Measurements from ENCODE around the gene NSUN3. TPM values are rescaled to one million over a fixed set of nuclear protein-coding genes. Genes with fewer than 3 reads are reported as not detected.

The NSUN3 gene
- total RNA-seq, 1 experiment from 2014 or later, result 10.1 TPM

DNA sequence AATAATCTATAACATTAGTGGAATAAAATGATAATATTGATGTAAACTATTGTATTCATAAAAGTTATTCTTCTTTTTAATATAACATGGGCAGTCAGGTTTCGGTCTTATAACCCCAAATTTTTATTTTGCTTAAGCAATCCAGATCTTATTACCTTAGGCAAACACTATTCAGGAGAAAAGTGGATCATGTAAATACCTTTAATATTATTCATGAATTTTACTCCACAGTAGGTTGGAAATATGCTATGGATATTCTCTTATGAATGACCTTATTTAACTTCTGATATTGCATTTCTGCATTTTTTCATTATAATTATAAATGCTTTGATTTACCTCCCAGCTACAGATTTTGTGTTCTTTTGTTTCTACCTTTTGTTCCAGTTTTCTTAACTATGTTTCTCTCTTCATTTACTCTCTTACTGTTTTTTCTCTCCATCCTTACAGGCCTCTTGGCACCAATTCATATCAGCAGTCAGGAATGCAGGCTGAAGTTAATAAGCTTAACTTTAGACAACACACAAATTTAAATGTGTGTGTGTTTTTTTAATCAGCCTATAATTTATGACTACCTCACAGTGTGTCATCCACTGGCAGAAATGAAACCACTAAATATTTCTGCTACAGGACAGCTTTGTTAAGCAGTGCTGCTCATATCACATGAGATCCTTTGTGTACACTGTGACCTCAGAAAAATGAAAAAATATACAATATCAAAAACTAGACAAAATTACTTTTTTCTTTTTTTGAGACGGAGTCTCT is 111.0 kb downstream of the NSUN3 start:
- Mint-ChIP-seq H3K36me3 (ENCODE audit: insufficient read depth, unreplicated experiment) (no peaks in the 10 kb centered on the region), H3K4me1 (ENCODE audit: low read depth, unreplicated experiment) (peaks cover 17% of the 10 kb centered on the region), H3K27me3 (ENCODE audit: unreplicated experiment) (no peaks in the 10 kb centered on the region), H3K27ac (ENCODE audit: unreplicated experiment) (no peak overlapping the region), H3K9me3 (ENCODE audit: low read depth, unreplicated experiment) (no peaks in the 10 kb centered on the region), H3K4me3 (ENCODE audit: low read depth, unreplicated experiment) (no peak overlapping the region)
- no TSS peak for BruUV-seq (replicated peaks)
- CTCF ChIA-PET, result no interaction called here
- intact Hi-C loops (cut with micrococcal nuclease; ENCODE audit: unreplicated experiment), result no loop called here
- no peak for DNase-seq
- TF ChIP-seq, protein P1, sequence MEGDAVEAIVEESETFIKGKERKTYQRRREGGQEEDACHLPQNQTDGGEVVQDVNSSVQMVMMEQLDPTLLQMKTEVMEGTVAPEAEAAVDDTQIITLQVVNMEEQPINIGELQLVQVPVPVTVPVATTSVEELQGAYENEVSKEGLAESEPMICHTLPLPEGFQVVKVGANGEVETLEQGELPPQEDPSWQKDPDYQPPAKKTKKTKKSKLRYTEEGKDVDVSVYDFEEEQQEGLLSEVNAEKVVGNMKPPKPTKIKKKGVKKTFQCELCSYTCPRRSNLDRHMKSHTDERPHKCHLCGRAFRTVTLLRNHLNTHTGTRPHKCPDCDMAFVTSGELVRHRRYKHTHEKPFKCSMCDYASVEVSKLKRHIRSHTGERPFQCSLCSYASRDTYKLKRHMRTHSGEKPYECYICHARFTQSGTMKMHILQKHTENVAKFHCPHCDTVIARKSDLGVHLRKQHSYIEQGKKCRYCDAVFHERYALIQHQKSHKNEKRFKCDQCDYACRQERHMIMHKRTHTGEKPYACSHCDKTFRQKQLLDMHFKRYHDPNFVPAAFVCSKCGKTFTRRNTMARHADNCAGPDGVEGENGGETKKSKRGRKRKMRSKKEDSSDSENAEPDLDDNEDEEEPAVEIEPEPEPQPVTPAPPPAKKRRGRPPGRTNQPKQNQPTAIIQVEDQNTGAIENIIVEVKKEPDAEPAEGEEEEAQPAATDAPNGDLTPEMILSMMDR (IDR thresholded peaks at IDR 0.05; ENCODE audit: unreplicated experiment), result no peak

DNA sequence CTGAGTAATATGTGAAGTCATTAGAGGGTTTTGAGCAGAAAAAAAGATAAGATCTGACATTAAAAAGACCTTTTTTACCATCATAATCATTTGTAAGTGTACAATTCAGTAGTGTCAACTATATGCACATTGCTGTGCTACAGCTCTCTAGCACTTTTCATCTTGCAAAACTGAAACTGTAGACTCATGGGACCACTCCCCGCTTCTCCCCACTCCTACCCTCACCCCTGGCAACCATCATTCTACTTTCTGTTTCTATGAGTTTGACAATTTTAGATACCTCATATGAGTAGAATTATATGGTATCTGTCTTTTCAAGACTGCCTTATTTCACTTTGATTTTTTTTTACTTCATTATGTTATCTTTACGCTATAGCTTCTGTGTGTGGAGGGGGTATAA is 112.8 kb downstream of the NSUN3 start:
- H3K4me1 Mint-ChIP-seq (ENCODE audit: low read depth, unreplicated experiment), result peaks cover 17% of the 10 kb centered on the region
- TF ChIP-seq, protein P1 (IDR thresholded peaks at IDR 0.05; ENCODE audit: unreplicated experiment), result no peak
- H3K36me3 Mint-ChIP-seq (ENCODE audit: insufficient read depth, unreplicated experiment), result no peaks in the 10 kb centered on the region
- H3K27me3 Mint-ChIP-seq (ENCODE audit: unreplicated experiment), result no peaks in the 10 kb centered on the region
- no peaks in the 10 kb centered on the region for H3K9me3 Mint-ChIP-seq (ENCODE audit: low read depth, unreplicated experiment)
- intact Hi-C loops (cut with micrococcal nuclease; ENCODE audit: unreplicated experiment), result no loop called here
- H3K27ac Mint-ChIP-seq (ENCODE audit: unreplicated experiment), result no peak overlapping the region
- no TSS peak for BruUV-seq (replicated peaks)
- CTCF ChIA-PET, result no interaction called here
- DNase-seq, result no peak
- no peak overlapping the region for H3K4me3 Mint-ChIP-seq (ENCODE audit: low read depth, unreplicated experiment)

DNA sequence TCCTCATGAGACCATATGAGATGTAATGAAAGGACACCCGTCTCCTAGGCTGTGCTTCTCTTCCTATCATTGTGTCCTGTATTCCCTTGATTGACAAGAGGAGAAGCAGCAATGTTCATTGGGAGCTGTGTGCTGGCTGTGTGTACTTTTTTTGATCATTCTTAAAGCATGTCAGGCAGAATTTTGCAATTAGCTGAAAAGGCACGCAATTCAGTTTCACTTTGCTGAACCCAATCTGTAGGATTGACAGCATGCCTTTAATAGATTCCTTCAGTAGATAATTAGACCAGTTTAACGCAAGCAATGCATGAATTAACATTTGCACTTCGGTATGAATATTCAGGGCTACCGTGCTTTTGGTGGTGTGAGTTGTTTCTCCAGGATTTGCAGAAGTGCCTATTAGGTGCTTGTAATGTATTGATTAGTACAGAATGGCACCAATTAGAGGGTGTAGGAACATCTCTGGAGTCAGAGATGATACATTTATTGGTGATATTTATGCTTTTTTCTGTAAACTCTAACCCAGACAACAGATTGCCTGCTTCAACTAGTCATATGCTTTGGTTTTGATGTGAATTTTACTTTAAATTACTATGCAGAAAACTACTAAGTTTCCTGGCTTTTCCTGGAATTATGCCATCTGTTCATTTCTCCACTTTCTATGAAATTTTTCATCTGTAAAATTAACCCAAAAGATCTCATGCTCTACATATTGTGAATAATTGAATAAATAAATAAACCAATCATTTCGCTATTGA is 114.3 kb downstream of the NSUN3 start:
- CTCF ChIA-PET, result interaction anchor here (0.7 kb wide), 1 partner anchor 192 kb away, joined by 3 read pairs; no protein-coding TSS in a partner anchor
- no peaks in the 10 kb centered on the region for H3K9me3 Mint-ChIP-seq (ENCODE audit: low read depth, unreplicated experiment)

More for the DNA sequence above, 114.3 kb downstream of the NSUN3 start:
- no peaks in the 10 kb centered on the region for H3K36me3 Mint-ChIP-seq (ENCODE audit: insufficient read depth, unreplicated experiment)
- H3K27me3 Mint-ChIP-seq (ENCODE audit: unreplicated experiment), result no peaks in the 10 kb centered on the region
- H3K27ac Mint-ChIP-seq (ENCODE audit: unreplicated experiment), result no peak overlapping the region
- no peak for DNase-seq
- intact Hi-C loops (cut with micrococcal nuclease; ENCODE audit: unreplicated experiment), result no loop called here
- no TSS peak for BruUV-seq (replicated peaks)
- TF ChIP-seq, protein P1 (IDR thresholded peaks at IDR 0.05; ENCODE audit: unreplicated experiment), result no peak
- H3K4me1 Mint-ChIP-seq (ENCODE audit: low read depth, unreplicated experiment), result peaks cover 17% of the 10 kb centered on the region
- H3K4me3 Mint-ChIP-seq (ENCODE audit: low read depth, unreplicated experiment), result peak overlapping the region; percentile 15

Other genes starting within 250 kb of the NSUN3 start
- 1.3 and 2.6 TPM in 2 replicates for gene PROS1, start 89.2 kb upstream of the NSUN3 start, total RNA-seq (2022)
- 7.8 and 9.6 TPM in 2 replicates for gene ARL13B, start 82.9 kb upstream of the NSUN3 start, total RNA-seq (2022)
- gene STX19, start 34.5 kb upstream of the NSUN3 start, total RNA-seq (2022), result 5.1 and 5.2 TPM in 2 replicates
- gene DHFR2, start 145 bp upstream of the NSUN3 start, total RNA-seq (2022), result 5.0 and 5.4 TPM in 2 replicates